Coronary artery (tissue), 2 donors: ENCODE data around the gene PRDM7.
"Not testable (repeated sequence)": the region's sequence is repeated elsewhere in the genome, so short reads cannot be mapped to it uniquely, and the experiment has no call there.

ENCODE experiments used
- DNase-seq: peaks from one replicate; pipeline ENCODE4 v3.0.0-alpha.2; 2017; ENCODE audit warnings: low spot score
- H3K27ac ChIP-seq, 2 donors: fragments of 200-600 bp; sonication (generic); one replicate each; pipeline ENCODE4 v1.5.1; 2016 to 2019
- H3K4me3 ChIP-seq: fragments of 200-600 bp; sonication (generic); 2 replicates; pipeline ENCODE4 v1.5.1; 2016; ENCODE audit warnings: mild to moderate bottlenecking, moderate library complexity
- CTCF ChIP-seq: fragments of 200-600 bp; sonication (generic); IDR thresholded peaks from one replicate; pipeline ENCODE4 v1.5.1; 2019; ENCODE audit warnings: antibody characterized with exemption

The PRDM7 gene

DNA sequence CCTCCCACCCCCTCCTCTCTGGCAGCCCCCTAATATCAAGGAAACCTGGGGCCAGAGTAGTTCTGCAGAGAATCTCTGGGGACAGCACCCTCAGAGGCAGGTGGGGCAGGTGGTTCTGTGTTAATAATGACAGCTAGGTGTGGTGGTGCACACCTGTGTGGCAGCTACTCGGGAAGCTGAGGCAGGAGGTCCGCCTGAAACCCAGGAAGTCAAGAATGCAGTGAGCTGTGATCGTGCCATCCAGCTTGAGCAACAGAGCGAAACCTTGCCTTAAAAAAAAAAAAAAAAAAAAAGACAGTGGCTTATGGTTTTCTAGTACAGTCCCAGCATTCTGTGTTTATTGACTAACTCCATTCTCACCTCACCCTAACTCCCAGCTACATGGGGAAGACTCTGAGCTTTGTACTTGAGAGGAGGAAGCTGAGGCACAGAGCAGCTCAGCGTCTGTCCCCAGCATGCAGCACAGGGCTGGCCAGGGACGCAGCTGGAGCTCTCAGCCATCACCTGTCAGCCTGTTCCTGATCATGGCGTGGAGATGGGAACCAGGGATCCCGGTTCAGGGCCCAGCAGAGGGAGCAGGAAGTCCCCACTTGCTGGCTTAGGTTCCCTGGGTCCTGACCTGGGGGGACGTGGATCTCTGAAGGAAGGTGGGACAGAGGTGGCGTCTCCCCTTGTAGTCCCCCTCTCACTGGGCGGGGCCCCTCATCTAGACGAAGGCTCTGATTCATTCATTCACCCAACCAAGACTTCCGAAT lies 64.0 kb downstream of the PRDM7 start:
- Histone ChIP-seq H3K4me3 (no peak overlapping the region), H3K27ac (no peak overlapping the region)
- no peak for TF ChIP-seq CTCF
- no peak for DNase-seq

DNA sequence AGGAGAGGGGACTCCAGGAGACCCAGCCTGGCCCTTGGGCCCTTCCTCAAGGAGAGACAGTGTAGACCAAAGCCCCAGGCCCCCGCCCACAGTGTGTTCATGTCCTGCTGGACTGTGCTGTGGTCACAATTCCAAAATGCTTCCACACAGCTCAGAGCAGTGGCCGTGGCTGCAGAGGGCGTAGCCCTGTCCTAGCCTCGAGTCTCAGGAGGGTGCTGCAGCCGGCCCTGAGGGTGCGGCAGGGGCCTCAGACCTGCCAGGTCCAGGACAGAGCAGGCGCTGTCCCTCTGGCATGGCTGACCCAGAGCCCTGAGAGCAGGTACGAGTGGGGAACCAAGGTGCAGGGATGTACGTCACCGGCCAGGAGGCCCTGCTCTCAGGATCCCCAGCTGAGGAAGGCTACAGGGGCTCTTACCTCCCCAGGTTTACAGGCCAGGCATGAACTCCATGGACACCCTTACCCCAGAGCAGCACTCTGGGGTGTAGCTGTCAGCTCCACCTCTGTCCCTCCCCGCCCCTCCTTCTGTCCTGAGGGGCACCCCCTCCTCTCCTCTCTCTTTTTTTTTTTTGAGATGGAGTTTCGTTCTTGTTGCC lies 65.1 kb downstream of the PRDM7 start:
- TF ChIP-seq CTCF: no peak
- H3K27ac ChIP-seq: no peak overlapping the region
- DNase-seq: no peak
- H3K4me3 ChIP-seq: no peak overlapping the region

DNA sequence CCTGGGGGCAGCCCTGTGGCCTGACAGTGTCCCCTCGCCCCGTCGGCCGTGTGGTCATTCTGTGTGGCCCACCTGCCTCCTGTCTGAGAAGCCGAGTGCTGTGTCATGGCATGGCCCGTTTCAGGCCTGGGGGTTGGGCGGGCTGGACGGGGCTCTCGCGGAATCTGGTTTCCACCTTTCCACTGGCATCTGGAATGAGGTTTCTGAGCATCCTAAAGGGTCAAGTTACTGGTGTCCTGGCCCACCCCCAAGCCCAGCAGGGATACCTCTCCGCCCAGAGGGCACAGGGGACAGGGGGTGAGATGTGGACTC lies 65.7 kb downstream of the PRDM7 start:
- Histone ChIP-seq H3K27ac (no peak overlapping the region), H3K4me3 (no peak overlapping the region)
- no peak for DNase-seq
- TF ChIP-seq CTCF: no peak

DNA sequence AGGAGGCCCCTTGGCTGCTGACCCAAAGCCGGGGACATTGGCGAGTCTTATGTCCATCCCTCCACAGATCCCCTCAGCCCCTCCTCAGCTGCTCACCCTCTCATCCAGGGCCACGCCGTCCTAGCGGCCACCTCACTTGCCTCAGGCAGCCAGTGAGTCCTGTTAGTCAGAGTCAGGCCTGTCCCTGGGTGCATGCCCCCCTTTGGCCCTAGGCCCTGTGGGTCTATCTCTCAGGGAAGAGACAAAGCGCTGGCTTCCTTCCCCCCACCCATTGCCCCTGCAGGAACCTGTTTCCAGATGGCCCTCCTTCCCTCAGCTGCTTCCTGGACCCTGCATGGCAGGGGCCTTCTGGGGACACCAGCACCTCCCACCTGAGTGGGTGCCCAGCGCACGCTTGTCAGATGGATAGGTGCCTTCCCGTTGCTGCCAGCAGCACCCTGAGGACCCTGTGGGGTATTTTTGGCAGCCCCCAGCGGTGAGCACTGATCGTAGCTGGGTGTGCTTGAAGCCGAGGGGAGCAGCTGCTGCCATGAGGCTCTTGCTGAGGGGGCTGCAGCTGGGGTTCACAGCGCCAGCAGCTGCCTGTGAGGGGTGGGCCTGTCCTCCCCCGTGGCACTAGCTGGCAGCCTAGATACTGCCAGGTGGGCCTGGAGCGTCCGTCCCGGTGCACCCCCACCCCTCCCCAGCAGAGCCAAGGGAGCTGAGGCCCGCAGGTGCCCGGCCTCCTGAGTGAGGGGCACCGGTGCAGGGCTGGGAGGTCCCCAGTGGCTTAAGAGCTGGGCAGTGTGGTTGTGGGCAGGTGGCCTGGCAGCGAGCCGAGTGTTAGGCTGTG lies 66.2 kb downstream of the PRDM7 start:
- TF ChIP-seq CTCF: no peak
- no peak overlapping the region for H3K27ac ChIP-seq
- no peak overlapping the region for H3K4me3 ChIP-seq
- DNase-seq: no peak

DNA sequence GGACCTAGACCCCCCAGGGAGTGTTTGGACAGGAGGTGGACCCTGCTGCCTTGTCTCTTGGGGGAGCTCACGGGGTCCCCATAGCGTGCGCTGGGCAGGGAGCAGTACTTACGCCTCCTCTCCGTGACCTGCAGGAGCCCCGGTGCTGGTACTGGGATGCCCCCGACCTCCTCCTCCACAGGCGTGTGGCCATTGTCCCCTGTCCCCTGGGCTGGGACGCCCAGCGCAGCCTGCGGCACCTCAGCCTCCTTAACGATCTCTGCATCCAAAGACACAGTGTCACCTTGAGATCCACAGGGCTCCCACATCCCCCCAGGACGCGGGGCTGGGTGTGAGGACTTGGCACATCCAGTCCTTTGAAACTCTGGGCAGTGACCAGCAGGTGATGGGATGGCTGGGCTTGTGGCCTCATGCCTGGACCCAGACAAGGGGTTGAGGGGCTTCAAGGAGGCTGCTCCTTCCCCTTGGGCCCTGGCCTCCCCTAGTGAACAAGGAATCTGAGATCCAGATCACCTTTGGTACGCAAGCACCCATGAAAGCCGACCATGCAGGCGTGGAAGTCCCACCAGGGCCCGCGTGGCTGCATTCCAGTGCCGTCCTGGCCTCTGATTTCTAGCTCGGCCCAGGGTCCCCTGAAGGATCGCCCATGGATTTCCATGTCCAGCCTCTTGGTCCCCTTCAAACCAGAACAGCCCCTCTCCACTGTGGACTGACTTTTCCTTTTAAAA lies 67.8 kb downstream of the PRDM7 start:
- no peak for DNase-seq
- Histone ChIP-seq H3K4me3 (no peak overlapping the region), H3K27ac (no peak overlapping the region)
- TF ChIP-seq CTCF: no peak

- Histone ChIP-seq H3K4me3 (no peak overlapping the region), H3K27ac (no peak overlapping the region)
- no peak for TF ChIP-seq CTCF
- DNase-seq: no peak
These were observed 68.4 kb downstream of the PRDM7 start for GRCh38 chr16:90008708-90009145.

DNA sequence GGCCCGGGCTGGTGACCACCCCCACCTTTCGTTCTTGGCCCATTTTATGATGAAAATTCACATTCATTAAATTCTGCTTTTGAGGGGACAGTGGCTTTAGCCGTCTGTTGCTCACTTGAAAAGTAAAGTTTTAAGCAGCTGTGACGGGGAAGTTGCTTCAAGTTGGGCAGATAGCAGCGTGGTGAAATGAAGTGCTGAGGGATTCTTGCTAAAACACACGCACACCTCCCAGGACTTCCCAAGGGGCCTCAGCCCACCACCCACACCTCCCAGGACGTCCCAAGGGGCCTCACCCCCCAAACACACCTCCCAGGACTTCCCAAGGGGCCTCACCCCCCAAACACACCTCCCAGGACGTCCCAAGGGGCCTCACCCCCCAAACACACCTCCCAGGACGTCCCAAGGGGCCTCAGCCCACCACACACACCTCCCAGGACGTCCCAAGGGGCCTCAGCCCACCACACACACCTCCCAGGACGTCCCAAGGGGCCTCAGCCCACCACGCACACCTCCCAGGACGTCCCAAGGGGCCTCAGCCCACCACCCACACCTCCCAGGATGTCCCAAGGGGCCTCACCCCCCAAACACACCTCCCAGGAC lies 69.4 kb downstream of the PRDM7 start:
- not testable (repeated sequence) for DNase-seq, H3K4me3 ChIP-seq, H3K27ac ChIP-seq
